ENCODE results near the gene SLFN5.
"Not testable (repeated sequence)": the region's sequence is repeated elsewhere in the genome, so short reads cannot be mapped to it uniquely, and the experiment has no call there.

DNA sequence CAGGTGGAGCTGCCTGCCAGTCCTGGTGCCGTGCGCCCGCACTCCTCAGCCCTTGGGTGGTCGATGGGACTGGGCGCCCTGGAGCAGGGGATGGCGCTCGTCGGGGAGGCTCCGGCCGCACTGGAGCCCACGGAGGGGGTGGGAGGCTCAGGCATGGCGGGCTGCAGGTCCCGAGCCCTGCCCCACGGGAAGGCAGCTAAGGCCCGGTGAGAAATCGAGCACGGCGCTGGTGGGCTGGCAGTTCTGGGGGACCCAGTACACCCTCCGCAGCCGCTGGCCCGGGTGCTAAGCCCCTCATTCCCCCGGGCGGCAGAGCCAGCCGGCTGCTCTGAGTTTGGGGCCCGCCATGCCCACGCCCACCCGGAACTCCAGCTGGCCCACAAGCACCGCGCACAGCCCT is 36.0 kb downstream of the SLFN5 start:
- not testable (repeated sequence) for TF ChIP-seq CTCF (IDR thresholded peaks at IDR 0.05; ENCODE audit: poor library complexity, severe bottlenecking); REST (IDR thresholded peaks at IDR 0.05; ENCODE audit: borderline replicate concordance); EP300 (conservative IDR thresholded peaks at IDR 0.05; ENCODE audit: poor library complexity, severe bottlenecking); POLR2AphosphoS5 (IDR thresholded peaks at IDR 0.05); RAD21 (conservative IDR thresholded peaks at IDR 0.05); TAF1 (IDR thresholded peaks at IDR 0.05; ENCODE audit: low read depth); EZH2 (IDR thresholded peaks at IDR 0.05; ENCODE audit: borderline replicate concordance, insufficient read depth, low read length, poor library complexity, severe bottlenecking); MXI1 (conservative IDR thresholded peaks at IDR 0.05; ENCODE audit: poor library complexity, severe bottlenecking)

All from neural cell (in vitro differentiated cells).